Measurements from ENCODE around the gene SUFU. TPM values are rescaled to one million over a fixed set of nuclear protein-coding genes. Genes with fewer than 3 reads are reported as not detected.
A peak's percentile ranks its signal among the peaks of the same experiment; 100 is the strongest.

SUFU gene
- total RNA-seq, 1 donor from 2014 or later = 11.6 TPM

DNA sequence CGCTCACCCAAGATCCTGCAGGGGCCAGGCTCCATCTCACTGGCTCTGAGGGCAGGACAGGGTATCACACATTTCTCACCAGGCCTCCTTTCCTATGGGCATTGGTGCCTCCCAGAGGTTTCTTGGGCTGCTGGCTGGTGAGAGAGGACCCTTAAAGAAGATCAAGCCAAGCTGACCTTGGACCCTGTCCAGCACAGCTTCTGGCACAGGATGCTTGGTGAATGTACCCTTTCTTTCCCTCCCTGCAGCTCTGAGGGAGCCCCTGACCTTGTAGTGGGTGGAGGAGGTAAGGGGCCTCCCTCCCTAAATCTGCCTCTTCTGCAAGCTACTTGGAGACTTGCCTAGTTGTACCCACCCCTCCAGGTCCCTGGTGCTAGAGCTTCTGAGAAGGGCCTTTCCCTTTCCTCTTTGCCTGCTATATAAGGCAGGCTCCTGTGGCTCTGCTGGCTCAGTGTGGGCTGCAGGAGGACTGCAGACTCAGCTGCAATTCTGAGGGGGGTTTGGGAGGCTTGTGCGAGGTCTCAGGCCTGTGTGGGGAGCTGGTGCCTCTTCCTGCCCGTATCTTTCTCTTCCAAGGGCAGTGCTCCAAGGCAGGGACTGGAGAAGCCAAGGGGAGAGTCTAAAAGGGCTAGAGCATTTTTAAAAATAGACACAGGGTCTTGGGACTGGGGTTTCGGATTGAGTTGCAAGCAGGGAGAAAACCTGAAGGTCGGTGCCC lies 128.8 kb downstream of the SUFU start:
- no peak for DNase-seq (ENCODE audit: low spot score)

DNA sequence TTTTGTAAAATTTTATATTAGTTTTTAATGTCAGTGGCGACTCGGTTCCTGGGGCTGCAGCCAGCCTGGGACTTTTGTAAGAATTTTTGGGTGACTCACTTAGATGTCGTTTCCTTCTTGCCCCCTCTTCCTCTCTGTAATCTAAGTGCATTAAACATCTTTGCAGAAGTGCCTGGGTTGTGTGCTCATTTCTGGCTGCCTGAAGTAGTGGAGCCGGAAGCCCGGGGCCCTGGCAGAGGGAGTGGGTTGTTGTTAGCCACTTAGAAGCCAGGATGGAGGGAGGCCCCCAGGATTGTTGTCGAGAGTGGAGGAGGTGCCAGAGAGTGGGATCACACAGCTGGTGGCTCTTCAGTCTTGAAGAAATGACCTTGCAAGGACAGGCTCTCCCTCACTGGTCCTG lies 129.5 kb downstream of the SUFU start:
- DNase-seq (ENCODE audit: low spot score) = no peak

DNA sequence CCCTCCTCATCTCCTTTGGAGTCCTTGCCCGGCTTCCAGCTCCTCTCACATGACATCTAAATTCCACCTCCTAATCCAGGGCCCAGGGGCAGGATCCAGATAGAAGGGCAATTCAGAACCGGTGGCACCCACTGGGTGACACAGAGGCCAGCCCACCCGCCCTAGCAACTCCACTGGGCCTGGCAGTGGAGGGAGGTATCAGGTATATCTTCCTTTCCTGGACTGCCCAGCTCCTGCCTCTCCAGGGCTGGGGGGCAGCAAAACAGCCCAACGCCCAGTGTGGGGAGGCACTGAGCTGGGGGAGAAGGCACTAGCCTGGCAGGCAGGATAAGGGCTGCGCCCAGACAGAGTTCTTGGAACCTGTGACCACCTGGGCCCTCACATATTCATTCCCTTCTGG lies 130.1 kb downstream of the SUFU start:
- no peak for DNase-seq (ENCODE audit: low spot score)

GRCh38 chr10:102634686-102635085 lies 130.9 kb downstream of the SUFU start:
- no peak for DNase-seq (ENCODE audit: low spot score)

GRCh38 chr10:102635377-102635776 lies 131.6 kb downstream of the SUFU start:
- no peak for DNase-seq (ENCODE audit: low spot score)

GRCh38 chr10:102639537-102639936 lies 135.8 kb downstream of the SUFU start:
- DNase-seq (ENCODE audit: low spot score) = no peak

DNA sequence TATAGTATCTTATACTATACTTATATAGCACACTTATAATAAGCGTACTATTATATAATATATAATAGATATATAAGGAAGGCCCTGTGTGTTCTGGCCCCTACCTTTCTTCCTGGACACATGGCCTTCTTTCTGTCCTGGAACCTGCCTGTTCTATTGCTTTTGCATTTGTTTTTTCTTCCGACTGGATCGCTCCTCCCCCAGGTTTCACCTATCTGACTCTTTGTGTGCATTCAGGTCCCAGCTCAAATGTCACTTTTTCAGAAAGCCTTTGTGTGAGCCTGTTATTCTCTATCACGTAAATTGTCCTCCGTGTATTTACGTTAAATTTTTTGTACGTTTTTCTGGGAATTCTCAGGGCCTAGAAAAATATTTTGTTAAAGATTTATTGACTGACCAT lies 137.6 kb downstream of the SUFU start:
- DNase-seq (ENCODE audit: low spot score) = no peak

DNA sequence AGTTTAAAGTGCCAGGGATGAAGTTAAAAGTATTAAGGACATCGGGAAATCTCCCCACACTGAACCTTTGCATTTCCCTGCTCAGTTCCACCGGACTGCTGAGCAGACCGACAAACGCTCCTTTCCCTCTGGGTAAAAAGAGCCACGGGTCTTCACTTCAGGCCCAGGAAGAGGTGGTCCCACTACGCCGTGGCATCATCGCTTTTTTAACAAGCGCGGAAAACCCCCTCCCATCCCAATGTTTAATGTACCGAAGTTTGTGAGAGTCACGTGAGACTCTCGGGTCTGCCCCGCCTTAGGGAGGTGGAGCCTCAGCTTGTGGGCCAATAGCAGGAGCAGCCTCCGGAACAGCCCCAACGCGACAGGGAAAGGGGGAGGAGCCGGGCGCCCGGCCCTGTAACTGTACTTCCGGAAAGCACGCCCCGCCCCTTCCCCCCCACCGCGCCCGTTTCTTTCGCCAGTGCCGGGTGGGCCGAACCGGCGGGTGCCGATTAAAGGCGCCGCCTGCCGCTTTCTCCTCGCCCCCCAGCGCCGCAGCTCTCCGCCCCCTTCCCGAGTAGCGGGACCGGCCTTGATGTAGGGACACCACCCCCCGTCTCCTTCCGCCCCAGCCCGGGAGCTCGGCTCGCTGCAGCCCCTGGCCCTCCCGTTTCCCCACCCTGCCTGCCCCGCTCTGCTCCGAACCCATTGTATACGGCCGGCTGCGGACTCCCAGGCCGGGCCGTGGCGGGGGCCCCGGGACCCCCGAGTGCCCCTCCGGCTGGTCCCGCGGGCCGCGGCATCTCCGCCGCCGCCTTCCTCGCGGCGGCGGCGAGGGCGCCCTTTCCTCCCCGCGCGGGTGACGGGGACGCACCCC lies 138.3 kb downstream of the SUFU start:
- DNase-seq (ENCODE audit: low spot score) = peak; percentile 99

GRCh38 chr10:102642736-102643335 lies 139.1 kb downstream of the SUFU start:
- DNase-seq (ENCODE audit: low spot score) = no peak

DNA sequence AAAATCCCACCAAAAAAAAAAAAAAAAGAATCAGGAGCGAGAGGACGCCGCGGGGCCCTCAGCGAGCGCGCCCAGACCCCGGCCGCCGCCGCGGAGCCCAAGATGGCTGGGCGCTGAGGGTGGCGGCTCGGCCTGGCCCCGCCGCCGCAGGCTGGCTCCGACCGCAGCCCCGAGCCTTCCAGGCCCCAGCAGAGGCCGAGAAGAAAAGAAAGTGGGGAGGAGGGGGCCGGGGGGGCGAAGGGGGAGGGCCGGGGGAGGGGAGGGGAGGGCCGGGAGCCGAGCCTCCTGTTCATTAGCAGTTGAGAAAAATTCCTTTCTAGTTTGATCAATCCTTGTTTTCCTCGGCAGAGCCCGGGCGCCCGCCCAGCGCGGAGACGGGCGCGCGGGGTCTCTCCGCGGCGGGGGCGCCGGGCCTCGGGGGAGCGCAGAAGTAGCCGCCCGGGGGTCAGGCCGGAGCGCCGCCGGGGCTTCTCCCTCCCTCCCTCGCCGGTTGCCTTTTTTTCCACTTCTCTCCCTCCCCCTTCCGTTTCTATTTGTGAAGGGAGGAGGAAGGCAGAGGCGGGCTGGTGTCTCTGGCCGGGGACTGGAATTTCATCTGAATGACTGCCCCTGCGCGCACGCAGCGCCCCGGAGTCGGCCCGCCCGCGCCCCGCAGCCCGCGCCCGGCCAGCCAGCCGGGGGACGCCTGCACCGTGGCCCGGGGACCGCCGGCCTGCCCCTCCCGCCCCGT lies 139.7 kb downstream of the SUFU start:
- DNase-seq (ENCODE audit: low spot score) = no peak

DNA sequence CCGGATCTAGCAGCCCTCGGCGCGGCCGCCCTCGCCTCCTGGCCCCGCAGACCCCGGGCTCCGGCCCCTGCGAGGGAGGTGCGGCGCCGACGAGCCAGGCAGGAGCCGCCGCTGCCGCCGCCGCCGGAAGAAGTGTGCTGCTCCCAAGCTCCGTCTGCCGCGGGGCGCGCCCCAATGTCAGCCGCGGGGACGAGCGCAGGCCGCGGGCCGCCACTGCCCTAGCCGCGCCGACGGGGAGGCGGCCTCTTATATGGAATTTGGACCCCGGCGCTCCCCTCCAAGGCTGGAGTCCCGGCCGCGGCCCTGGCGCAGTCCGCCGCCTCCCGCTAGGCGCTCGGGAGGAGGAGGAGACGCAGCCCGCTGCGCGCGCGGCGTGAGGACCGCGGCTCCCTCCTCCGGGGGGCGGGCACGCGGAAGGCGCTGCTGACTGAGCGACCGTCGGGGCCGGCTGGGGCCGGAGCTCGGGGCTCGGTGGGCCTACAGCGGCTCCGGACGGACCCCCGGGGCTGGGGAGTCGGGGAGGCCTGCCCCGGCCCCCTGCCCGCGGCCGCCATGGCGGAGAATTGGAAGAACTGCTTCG lies 140.4 kb downstream of the SUFU start, which contains the start of gene TRIM8:
Gene TRIM8 (plus strand): TSS at position 414 of the 580 bp plus-strand sequence. CDS start 139 bp downstream, at position 553.
- no peak for DNase-seq (ENCODE audit: low spot score)

DNA sequence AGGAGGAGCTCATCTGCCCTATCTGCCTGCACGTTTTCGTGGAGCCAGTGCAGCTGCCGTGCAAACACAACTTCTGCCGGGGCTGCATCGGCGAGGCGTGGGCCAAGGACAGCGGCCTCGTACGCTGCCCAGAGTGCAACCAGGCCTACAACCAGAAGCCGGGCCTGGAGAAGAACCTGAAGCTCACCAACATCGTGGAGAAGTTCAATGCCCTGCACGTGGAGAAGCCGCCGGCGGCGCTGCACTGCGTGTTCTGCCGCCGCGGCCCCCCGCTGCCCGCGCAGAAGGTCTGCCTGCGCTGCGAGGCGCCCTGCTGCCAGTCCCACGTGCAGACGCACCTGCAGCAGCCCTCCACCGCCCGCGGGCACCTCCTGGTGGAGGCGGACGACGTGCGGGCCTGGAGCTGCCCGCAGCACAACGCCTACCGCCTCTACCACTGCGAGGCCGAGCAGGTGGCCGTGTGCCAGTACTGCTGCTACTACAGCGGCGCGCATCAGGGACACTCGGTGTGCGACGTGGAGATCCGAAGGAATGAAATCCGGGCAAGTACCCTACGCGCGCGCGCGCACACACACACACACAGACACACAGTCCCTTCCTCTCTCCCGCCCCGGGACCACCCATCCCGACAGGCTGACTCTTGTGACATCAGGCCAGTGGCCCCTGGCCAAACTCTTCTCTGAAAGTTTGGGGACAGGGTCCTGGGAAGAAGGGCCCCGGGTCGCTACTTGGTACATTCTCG lies 141.0 kb downstream of the SUFU start:
- DNase-seq (ENCODE audit: low spot score) = peak; percentile 93

DNA sequence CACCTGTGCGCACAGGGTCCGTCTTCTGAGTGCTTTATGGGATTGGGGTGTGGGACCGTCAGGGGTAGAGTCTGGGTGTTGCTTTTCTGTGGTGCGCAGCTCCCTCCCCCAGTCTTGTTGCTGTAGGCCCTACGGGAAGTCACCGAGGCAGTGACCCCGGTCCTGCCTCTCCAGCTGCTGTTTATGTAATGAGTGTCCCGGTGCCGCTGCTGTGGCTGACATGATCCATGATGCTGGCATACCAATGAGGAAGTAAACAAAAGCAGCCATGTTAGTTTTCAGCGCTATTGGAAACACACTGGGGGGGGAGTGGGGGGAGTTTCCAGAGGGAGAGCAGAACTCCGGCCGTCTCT lies 141.6 kb downstream of the SUFU start:
- DNase-seq (ENCODE audit: low spot score) = no peak

GRCh38 chr10:102645741-102646609 lies 142.2 kb downstream of the SUFU start:
- peak; percentile 96 for DNase-seq (ENCODE audit: low spot score)

DNA sequence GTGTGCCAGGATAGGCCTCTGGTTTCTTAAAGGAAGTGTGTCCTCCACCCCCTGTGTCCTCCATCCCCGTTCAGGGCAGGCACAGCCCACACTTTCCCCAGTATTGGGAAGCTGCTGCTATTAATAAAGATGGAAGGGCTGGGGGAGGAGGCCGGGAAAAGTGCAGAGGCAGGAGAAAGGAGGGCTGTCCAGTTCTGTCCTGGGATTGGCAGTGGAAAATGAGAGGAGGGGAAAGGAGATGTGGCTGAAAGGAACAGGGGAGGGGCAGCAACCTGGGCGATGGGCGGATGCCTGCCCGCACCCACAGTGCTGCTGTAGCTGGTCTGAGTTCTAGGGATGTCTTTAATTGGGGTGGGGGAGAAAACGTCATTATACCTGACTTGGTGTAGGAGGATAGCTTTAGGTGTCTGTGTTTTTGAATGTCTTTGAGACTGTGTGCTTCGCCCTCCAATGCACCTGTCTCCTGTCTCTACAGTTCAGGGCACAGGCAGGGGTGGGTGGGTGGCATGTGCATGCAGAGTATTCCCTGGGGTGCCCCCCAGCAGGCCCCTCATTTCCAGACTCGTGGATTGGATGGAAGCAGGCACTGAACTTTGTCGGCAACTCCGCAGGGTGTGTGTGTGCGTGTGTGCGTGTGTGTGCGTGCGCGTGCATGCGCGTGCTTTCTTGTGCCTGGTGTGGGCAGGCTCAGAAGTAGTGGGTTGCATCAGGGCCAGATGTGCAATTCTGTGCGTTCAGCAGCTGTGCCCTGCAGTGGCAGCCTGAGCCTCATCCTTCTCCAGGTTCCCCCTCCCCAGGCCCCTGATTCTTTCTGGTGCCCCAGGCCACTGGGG lies 143.1 kb downstream of the SUFU start:
- DNase-seq (ENCODE audit: low spot score) = no peak

GRCh38 chr10:102647443-102648268 lies 143.9 kb downstream of the SUFU start:
- no peak for DNase-seq (ENCODE audit: low spot score)

DNA sequence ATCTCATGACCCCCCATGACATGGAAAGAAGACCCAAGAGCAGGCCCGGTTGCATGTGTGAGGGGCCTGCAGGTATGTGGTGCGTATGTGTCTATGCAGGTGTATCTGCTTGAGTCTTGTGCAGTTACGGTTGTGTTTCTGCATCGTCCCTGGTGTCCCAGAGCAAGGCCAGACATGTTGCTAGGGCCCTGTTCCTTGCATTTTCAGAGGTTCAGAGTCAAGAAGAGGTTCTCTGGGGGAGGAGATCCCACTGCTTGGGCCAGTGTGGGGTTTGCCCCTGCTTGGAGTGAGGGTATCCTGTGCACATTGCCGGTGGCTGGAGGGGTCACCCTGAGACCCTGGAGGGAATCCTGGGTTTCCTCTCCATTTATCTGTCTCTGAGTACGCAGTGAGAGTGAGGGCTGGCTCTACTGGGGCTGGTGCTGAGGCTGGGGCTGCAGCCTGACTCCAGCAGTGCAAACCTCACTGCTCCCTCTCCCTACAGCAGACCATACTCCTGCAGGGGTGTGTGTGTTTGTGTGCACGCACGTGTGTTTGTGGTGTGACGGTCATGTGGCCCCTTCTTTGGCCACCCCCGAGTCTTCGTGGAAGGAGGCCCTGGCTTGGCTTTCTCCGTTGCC lies 144.6 kb downstream of the SUFU start:
- no peak for DNase-seq (ENCODE audit: low spot score)

Measured in mesenteric fat pad (tissue), 1 donor.